ENCODE results near the gene NCR3LG1.

Gene NCR3LG1

DNA sequence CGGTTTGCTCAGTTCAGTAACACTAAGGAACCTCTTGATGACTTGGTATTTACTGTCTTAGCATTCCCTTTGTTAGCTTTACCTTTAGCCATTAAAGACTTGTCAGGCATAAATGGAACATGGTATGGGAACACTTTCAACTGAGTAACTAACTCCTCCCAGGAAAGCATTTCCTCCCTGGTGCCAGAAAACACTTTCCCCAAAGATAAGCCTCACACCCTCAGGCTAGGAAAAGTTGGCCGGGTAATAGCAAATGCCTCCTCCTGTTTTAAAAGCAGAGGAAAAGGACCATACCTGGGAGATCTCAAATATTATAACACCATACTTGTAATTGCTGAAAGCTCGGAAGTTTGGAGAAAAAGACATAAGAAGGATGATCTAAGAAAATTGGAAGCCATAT, 24.9 kb downstream of the NCR3LG1 start:
- Histone ChIP-seq H3K9me3 (ENCODE audit: control insufficient read depth, low read length) (no peaks in the 10 kb centered on the region), H3K4me3 (ENCODE audit: low read depth, low read length) (no peak overlapping the region), H3K27me3 (ENCODE audit: control insufficient read depth, insufficient read depth, low read length) (no peaks in the 10 kb centered on the region), H3K4me2 (ENCODE audit: low read length) (no peak overlapping the region), H3K36me3 (ENCODE audit: control insufficient read depth, insufficient read depth, low read length) (no peaks in the 10 kb centered on the region), H3K27ac (no peak overlapping the region), H3K4me1 (no peaks in the 10 kb centered on the region), H2AFZ (no peak overlapping the region), H3K79me2 (no peaks in the 10 kb centered on the region), H3K9ac (no peak overlapping the region)
- TF ChIP-seq, protein P1, sequence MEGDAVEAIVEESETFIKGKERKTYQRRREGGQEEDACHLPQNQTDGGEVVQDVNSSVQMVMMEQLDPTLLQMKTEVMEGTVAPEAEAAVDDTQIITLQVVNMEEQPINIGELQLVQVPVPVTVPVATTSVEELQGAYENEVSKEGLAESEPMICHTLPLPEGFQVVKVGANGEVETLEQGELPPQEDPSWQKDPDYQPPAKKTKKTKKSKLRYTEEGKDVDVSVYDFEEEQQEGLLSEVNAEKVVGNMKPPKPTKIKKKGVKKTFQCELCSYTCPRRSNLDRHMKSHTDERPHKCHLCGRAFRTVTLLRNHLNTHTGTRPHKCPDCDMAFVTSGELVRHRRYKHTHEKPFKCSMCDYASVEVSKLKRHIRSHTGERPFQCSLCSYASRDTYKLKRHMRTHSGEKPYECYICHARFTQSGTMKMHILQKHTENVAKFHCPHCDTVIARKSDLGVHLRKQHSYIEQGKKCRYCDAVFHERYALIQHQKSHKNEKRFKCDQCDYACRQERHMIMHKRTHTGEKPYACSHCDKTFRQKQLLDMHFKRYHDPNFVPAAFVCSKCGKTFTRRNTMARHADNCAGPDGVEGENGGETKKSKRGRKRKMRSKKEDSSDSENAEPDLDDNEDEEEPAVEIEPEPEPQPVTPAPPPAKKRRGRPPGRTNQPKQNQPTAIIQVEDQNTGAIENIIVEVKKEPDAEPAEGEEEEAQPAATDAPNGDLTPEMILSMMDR (IDR thresholded peaks at IDR 0.05), result no peak

DNA sequence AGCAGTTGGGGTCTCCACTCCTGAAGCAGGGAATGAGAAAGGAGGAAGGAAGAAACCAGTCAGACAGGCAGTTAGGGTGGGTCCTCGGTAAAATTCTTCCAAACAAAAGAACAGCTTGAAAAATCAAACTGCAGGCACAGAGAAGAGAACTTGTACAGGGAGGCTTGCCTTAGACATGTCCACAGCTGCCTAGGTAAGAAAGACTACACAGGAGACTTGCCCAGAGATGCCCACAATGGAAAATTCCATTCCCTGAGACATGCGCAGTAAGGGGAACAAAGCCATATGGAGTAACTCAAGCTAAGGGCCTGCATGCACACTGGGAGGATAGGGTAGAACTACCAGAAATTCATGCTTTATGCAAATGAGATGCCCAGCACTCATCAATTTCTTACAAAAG, 27.1 kb downstream of the NCR3LG1 start:
- Histone ChIP-seq H3K27ac (no peak overlapping the region), H3K9me3 (ENCODE audit: control insufficient read depth, low read length) (no peaks in the 10 kb centered on the region), H3K4me2 (ENCODE audit: low read length) (no peak overlapping the region), H3K4me3 (ENCODE audit: low read depth, low read length) (no peak overlapping the region), H3K9ac (no peak overlapping the region), H3K4me1 (no peaks in the 10 kb centered on the region), H3K79me2 (no peaks in the 10 kb centered on the region), H3K36me3 (ENCODE audit: control insufficient read depth, insufficient read depth, low read length) (no peaks in the 10 kb centered on the region), H2AFZ (no peak overlapping the region), H3K27me3 (ENCODE audit: control insufficient read depth, insufficient read depth, low read length) (no peaks in the 10 kb centered on the region)
- TF ChIP-seq, protein P1 (IDR thresholded peaks at IDR 0.05), result no peak

DNA sequence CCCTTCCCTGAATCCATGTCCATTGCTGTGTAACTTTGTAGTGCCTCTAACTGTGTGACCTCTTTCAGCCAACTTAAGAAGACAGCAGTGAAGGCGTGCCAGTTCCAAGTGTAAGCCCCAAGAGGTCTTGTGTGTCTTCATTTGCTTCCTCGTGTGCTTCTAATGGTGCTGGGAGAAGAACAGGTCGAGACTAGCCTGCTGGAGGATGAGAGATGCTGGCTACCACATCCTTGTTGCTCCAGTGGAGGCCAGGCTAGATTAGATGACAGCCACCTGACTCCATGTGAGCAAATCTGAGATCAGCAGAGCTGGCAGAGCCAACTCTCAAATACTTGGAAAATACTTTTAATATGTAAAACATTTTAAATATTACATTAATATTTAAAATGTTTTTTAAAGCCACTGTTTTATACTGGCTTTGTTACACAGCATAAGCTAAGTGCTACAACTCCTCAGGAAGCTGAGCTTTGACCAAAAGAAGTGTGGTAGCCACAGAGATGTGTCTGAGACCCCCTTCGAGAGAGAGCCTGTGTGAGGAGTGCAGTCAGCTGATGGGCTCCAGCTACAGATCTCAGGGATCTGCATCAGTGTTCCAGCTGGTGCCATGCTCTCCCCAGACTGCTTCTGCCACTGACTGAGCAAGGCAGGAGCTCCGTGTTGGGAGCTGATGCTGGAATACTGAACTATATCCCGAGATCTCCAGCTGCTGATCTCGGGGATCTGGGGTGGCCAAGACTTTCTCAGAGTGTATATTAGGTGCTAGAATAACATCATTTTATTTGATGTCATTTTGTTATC, 28.0 kb downstream of the NCR3LG1 start:
- Histone ChIP-seq H3K4me3 (ENCODE audit: low read depth, low read length) (no peak overlapping the region), H3K36me3 (ENCODE audit: control insufficient read depth, insufficient read depth, low read length) (no peaks in the 10 kb centered on the region), H2AFZ (no peak overlapping the region), H3K9ac (no peak overlapping the region), H3K9me3 (ENCODE audit: control insufficient read depth, low read length) (no peaks in the 10 kb centered on the region), H3K27ac (no peak overlapping the region), H3K27me3 (ENCODE audit: control insufficient read depth, insufficient read depth, low read length) (no peaks in the 10 kb centered on the region), H3K4me2 (ENCODE audit: low read length) (no peak overlapping the region), H3K4me1 (no peaks in the 10 kb centered on the region), H3K79me2 (no peaks in the 10 kb centered on the region)
- TF ChIP-seq, protein P1 (IDR thresholded peaks at IDR 0.05), result no peak

DNA sequence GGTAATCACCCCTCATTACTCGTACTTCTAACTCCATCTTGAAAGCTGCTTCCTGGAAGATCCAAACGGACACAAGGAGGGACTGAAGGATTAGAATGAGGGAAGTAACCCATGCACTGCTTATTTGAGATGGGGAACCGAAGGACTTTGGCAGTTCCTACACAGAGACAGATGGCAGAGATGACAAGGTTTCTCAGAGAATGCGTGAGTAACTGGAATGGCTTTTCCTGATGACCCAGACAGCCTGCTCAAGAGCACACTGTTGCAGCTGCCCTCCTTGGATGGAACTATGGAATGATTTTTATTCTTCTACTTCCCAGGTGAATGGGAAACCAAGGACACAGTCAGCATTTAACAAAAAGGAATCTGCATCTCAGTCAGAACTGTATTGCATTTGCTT, 29.6 kb downstream of the NCR3LG1 start:
- H3K79me2 ChIP-seq, result no peaks in the 10 kb centered on the region
- no peak overlapping the region for H2AFZ ChIP-seq
- no peaks in the 10 kb centered on the region for H3K27me3 ChIP-seq (ENCODE audit: control insufficient read depth, insufficient read depth, low read length)
- no peaks in the 10 kb centered on the region for H3K4me1 ChIP-seq
- no peak overlapping the region for H3K27ac ChIP-seq
- no peak overlapping the region for H3K9ac ChIP-seq
- H3K36me3 ChIP-seq (ENCODE audit: control insufficient read depth, insufficient read depth, low read length), result no peaks in the 10 kb centered on the region
- no peak overlapping the region for H3K4me3 ChIP-seq (ENCODE audit: low read depth, low read length)
- no peaks in the 10 kb centered on the region for H3K9me3 ChIP-seq (ENCODE audit: control insufficient read depth, low read length)
- TF ChIP-seq, protein P1 (IDR thresholded peaks at IDR 0.05), result no peak
- H3K4me2 ChIP-seq (ENCODE audit: low read length), result no peak overlapping the region

Measured in parathyroid adenoma (tissue), 2 donors.